GM12874 (cell line): ENCODE data around the gene MAN1B1.

ENCODE experiments used
- CTCF ChIP-seq: IDR thresholded peaks from 2 replicates; pipeline ENCODE4 v1.5.1; 2011; ENCODE audit warnings: low read depth, mild to moderate bottlenecking, control low read depth, low read length, moderate library complexity; ENCODE audit not compliant: insufficient read depth

The MAN1B1 gene

GRCh38 chr9:137042751-137043727, 43.7 kb upstream of the MAN1B1 start:
- TF ChIP-seq CTCF, result no peak

- TF ChIP-seq CTCF, result no peak
Measured at GRCh38 chr9:137044037-137044436, 42.7 kb upstream of the MAN1B1 start.

GRCh38 chr9:137044502-137045177, 42.1 kb upstream of the MAN1B1 start:
- TF ChIP-seq CTCF, result no peak

- no peak for TF ChIP-seq CTCF
Measured at GRCh38 chr9:137045294-137046087, 41.3 kb upstream of the MAN1B1 start.

- peak; percentile 93 for TF ChIP-seq CTCF
Measured at GRCh38 chr9:137046088-137046787, 40.5 kb upstream of the MAN1B1 start, which contains the start of gene NPDC1. TSS of gene NPDC1 (minus strand) at chr9:137046177. CDS start at chr9:137045989, 188 bp downstream.

GRCh38 chr9:137048655-137049543, 37.9 kb upstream of the MAN1B1 start:
- no peak for TF ChIP-seq CTCF
